Measurements from ENCODE around the gene PID1.

Gene PID1

DNA sequence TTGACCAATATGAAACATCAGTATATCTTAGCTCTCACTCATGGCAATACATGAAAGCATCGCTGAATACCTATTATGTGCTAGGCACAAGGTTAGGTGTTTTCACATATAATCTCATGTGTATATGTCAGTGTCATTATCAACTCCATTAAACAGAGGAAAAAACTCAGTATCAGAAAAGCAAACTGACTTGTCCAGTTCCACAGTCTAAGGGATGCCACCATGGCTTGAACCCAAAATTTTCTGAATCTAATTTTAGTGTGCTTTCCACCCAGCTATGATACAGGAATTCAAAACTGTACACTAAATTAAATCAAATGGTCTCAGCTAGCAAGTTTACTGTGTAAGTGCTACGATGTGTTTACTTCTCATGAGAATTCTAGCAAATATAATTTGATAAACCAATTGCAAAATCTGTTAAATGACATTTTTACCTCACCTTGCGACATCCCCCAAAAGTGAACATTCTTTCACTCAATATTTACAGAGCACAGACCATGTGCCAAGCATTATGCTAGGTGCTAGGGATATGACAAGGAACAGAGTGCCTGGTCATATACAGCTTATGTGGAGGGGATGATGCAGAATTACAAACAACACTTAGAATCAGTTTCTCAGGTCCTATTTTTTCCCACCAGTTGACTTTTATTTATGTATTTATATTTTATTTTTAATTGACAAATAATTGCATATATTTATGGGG lies 211.6 kb downstream of the PID1 start:
- no peak for DNase-seq

- no peak for DNase-seq
These were observed 213.0 kb downstream of the PID1 start for GRCh38 chr2:229057976-229058553.

GRCh38 chr2:229054311-229054710 lies 216.8 kb downstream of the PID1 start:
- DNase-seq, result no peak

GRCh38 chr2:229051798-229052197 lies 219.3 kb downstream of the PID1 start:
- DNase-seq, result no peak

DNA sequence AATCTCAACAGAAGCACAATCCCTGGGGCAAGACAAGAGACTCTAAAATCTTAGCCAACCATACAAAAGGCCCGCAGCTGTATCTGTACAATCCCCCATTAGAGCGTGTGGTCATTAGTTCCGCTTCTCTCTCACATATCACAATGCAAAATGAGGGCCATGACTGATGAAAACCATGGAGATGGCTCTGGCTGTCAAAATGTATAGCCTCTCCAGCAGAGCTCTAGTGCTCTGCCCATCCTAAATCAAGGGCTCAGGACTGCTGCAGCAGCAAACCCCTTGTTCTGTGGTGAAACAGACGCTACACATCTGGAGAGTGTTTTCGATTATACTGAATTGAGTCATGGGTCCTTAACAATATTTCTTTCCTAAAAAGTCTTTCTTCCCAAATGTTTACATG lies 221.0 kb downstream of the PID1 start:
- no peak for DNase-seq

DNA sequence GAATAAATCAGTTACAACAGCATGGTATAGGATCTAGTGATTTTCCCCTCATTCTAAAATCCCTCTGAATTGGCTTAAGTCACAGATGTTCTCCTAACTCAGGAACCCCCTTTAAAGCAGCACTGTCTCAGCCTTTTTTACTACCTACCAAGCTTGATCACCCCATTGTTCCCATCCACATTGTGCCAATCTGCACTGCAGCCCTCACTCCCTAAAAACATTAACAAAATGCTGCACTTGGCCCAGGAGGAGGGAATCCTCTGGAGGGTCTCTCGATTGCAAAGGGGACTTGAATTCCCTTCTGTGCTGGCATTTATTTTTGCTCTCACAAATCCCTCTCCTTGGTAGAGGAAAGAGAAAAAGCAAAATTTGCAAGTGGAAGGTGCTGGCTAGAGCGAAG lies 223.0 kb downstream of the PID1 start:
- DNase-seq, result no peak

- DNase-seq, result no peak
These were observed 225.4 kb downstream of the PID1 start for GRCh38 chr2:229045671-229046070.

- DNase-seq, result no peak
These were observed 226.5 kb downstream of the PID1 start for GRCh38 chr2:229044581-229044980.

DNA sequence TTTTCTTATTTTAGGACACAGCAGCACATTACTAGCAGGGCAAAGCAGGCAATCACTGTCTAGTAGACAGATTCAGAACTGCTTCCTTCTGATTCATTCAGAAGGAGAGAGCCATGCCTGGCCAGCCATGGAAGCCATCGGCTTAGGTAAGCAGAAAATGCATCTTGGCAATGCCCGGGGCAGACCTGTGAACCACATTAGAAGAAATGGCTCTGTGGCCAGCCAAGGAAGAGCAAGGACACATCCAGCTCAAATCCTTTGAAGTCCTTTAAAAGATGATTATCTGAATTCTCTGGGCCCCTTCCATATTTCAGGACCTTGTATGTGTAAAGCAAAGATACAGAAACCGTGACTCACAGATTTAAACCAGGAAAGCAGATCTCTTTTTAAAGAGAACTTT lies 227.4 kb downstream of the PID1 start:
- DNase-seq, result no peak

DNA sequence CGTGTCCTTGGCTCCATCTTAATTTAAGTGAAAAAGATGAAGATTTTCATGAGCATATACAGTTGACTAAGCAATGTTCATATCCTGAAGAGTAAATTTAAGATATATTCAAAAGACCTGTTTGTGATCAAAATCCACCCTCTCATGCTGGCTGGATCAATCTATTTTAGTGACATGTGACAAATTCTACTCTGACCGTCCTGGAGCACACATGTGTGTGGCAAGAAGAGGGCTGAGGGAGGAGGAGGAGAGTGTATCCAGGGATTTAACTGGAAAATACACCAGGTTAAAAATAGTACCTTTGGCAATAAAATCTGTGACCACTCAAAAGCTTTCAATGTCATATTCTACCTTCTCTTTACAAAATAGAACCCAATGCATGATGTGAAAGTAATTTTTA lies 228.7 kb downstream of the PID1 start:
- DNase-seq, result no peak

DNA sequence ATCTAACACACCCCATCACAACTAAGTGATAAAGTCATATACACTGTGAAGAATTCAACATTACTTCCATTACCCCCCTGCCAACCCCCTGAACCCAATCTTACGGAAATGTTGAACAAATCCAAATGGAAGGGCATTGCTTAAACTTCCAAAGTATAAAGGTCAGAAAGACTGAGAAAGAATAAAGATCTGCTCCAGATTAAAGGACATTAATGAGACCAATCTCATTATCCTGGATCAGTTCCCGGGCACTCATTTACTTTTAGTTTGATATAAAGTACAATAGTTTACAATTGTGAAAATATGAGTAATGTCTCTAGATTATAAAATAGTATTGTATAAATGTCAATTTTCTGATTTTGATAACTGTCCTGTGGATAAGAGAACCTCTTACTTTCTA lies 229.4 kb downstream of the PID1 start:
- DNase-seq, result no peak

DNA sequence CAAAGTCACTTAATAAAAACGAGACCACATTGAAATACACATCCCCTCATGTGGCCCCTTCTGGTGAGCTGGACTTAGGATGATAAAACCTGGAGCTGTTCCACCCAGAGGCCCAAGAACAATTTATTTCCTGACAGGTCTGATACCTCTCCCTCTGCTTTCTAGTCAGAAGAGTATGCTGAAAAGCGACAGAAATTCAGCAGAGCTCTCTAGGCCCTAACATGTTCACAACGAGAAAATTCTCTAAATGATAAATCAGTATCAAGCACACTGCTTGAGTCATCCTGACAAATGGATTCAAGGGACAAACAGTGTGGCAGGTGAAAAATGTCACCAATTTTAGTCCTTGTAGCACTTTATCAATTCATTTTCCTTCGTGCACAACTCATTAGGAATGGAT lies 233.5 kb downstream of the PID1 start:
- no peak for DNase-seq

- no peak for DNase-seq
These were observed 237.3 kb downstream of the PID1 start for GRCh38 chr2:229033816-229034215.

- DNase-seq, result no peak
These were observed 238.4 kb downstream of the PID1 start for GRCh38 chr2:229032608-229033234.

- no peak for DNase-seq
These were observed 243.6 kb downstream of the PID1 start for GRCh38 chr2:229027353-229028105.

- no peak for DNase-seq
These were observed 245.4 kb downstream of the PID1 start for GRCh38 chr2:229025653-229026052.

GRCh38 chr2:229022652-229023051 lies 248.4 kb downstream of the PID1 start:
- DNase-seq, result no peak

- DNase-seq, result no peak
These were observed 249.0 kb downstream of the PID1 start for GRCh38 chr2:229022071-229022470.

DNA sequence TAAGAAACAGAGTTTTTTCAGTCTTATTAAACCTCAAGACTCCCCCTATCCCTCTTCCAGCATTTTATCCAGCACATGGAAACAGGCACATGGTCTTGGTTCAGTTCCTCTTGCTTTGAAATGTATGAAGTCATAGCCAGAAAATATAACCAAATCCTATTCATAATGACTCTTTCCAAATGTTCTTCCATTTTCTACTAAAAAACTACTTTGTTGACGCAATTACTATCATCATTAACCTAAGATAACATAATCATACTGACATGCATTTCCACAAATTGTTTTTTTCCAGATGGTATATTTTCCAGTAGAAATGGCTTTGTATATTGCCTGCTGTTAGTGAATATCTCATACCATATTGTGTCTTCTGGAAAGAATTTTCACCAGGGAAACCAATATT lies 261.3 kb downstream of the PID1 start:
- no peak for DNase-seq

DNA sequence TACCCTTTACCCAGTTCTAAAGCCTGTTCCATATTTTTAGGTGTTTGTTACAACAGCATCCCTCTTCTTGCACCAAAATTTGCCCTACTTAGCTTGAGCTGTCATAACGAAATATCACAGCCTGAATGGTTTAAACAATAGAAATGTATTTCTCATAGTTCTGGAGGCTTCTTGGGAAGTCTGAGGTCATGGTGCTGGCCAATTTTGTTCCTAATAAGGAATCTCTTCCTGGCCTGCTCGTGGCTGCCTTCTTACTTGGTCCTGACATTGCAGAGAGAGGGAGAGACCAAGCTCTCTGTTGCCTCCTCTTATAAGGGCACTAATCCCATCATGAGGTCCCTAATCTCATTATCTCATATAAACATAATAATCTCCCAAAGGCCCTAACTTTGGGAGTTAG lies 267.8 kb downstream of the PID1 start:
- DNase-seq, result no peak

GRCh38 chr2:229001196-229001595 lies 269.9 kb downstream of the PID1 start:
- no peak for DNase-seq

GRCh38 chr2:228999326-228999725 lies 271.8 kb downstream of the PID1 start:
- DNase-seq, result no peak

DNA sequence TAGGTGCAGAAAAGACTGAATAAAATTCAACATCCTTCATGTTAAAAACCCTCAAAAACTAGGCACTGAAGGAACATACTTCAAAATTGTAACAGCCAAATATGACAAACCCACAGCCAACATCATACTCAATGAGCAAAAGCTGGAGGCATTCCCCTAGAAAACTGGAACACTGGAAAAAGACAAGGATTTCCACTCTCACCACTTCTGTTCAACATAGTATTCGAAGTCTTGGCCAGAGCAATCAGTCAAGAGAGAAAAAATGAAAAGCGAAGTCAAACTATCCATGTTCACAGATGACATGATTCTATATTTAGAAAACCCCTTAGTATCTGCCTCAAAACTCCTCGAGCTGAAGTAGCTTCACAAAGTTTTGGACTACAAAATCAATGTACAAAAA lies 282.3 kb downstream of the PID1 start:
- DNase-seq, result no peak
